Measurements from ENCODE around the gene PLEKHH1.

DNA sequence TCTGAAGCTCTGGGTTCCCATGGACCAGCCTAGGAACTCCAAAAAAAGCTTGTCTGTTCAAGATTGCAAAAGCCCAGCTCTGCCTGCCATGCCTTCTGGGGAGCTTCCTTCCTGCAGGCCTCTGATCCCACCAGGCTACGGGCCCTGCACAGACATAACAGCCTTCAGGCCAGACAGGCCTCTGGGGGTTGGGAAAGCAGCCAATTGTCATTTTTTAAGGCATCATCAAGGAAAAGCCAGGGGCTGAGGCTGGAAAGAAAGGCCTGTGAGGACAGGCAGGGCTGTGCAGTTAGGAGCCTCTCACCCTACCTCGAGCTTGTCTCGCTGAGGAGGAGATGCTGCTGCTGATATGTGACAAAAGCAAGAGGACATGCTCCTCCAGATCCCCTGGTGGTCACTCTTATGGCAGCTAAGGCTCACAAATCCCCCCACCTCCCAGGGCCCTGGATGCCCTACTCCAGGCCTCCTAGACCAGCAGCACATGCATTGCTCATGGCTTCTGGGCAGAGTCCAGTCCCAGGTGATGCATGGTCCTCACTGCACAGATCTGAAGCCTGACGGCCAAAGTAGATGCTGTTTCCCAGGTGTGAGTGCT is 47.5 kb upstream of the PLEKHH1 start:
- TF ChIP-seq POLR2A (IDR thresholded peaks at IDR 0.05), result no peak
- TF ChIP-seq, protein P1, sequence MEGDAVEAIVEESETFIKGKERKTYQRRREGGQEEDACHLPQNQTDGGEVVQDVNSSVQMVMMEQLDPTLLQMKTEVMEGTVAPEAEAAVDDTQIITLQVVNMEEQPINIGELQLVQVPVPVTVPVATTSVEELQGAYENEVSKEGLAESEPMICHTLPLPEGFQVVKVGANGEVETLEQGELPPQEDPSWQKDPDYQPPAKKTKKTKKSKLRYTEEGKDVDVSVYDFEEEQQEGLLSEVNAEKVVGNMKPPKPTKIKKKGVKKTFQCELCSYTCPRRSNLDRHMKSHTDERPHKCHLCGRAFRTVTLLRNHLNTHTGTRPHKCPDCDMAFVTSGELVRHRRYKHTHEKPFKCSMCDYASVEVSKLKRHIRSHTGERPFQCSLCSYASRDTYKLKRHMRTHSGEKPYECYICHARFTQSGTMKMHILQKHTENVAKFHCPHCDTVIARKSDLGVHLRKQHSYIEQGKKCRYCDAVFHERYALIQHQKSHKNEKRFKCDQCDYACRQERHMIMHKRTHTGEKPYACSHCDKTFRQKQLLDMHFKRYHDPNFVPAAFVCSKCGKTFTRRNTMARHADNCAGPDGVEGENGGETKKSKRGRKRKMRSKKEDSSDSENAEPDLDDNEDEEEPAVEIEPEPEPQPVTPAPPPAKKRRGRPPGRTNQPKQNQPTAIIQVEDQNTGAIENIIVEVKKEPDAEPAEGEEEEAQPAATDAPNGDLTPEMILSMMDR (IDR thresholded peaks at IDR 0.05), result no peak
